Activated T-cell treated with anti-CD3 and anti-CD28 coated beads, Interleukin-2, amount 50 U/mL, for 1 hour (primary cell): ENCODE results near the gene DYNAP.

Source experiments
- DNase-seq: peaks from one replicate; pipeline ENCODE4 v3.0.0-alpha.2; 2020

The DYNAP gene

GRCh38 chr18:54641734-54642133 is 50.7 kb downstream of the DYNAP start:
- DNase-seq: no peak

GRCh38 chr18:54647176-54647575 is 56.1 kb downstream of the DYNAP start:
- no peak for DNase-seq
